Head of caudate nucleus (tissue), 42 donors: ENCODE measurements around the gene CAMSAP3.
A peak's percentile ranks its signal among the peaks of the same experiment; 100 is the strongest.
"Not testable (repeated sequence)": the region's sequence is repeated elsewhere in the genome, so short reads cannot be mapped to it uniquely, and the experiment has no call there.

ENCODE experiments used
- DNase-seq, 42 donors: peaks; one replicate each; pipeline versions ENCODE4 v3.0.0 to v3.0.0-alpha.2; 2020 to 2021; ENCODE audit warnings: mixed read lengths in 7 of 42
- intact Hi-C: fragments of 100-400 bp; cut with DNase I; formaldehyde crosslinking; loops from one replicate; pipeline ENCODE4 v1.15.0; 2022

The CAMSAP3 gene

GRCh38 chr19:7570761-7571160 lies 24.9 kb upstream of the CAMSAP3 start:
- no peak for DNase-seq
- intact Hi-C loops, result no loop called here

GRCh38 chr19:7575434-7576040 lies 20.1 kb upstream of the CAMSAP3 start:
- no peak for DNase-seq

GRCh38 chr19:7577422-7577821 lies 18.2 kb upstream of the CAMSAP3 start:
- intact Hi-C loops, DNase-seq: not testable (repeated sequence)

More at GRCh38 chr19:7575434-7576040, 20.1 kb upstream of the CAMSAP3 start:
- intact Hi-C loops, result no loop called here

DNA sequence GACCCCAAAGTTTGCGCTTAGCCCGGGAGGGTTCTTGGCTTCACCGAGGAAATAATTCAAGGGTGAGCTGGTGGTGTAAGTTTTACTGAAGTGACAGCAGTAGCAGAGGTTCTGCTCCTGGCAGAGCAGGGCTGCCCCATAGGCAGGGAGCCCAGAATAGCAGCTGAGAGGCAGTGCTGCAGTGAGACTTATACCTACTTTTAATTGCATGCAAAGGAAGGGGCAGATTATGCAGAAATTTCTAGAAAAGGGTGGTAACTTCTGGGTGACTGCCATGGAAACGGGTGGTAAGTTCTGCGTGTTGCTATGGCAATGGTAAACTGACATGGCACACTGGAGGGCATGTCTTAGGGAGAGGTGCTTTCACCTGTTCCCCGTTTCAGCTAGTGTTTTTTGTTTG lies 17.5 kb upstream of the CAMSAP3 start:
- no peak for DNase-seq
- intact Hi-C loops, result no loop called here

DNA sequence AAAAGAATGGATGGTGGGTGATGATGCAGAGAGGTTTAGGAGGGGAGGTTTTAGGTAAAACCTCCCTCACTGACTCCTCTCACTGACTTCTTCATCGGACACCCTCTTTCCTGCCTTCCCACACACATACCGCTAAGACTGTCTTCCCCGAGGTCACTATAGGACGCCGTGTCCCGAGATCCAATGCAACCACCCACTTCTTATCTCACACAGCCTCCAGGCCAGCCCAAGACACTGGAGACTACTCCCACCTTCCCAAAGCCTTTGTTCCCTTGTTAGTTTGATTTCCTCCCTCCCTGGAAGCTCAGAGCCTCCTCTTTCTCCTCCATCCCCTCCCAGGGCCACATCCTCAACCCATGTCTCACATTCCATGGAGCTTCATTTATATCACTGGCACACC lies 16.5 kb upstream of the CAMSAP3 start:
- DNase-seq, result no peak
- intact Hi-C loops, result no loop called here

DNA sequence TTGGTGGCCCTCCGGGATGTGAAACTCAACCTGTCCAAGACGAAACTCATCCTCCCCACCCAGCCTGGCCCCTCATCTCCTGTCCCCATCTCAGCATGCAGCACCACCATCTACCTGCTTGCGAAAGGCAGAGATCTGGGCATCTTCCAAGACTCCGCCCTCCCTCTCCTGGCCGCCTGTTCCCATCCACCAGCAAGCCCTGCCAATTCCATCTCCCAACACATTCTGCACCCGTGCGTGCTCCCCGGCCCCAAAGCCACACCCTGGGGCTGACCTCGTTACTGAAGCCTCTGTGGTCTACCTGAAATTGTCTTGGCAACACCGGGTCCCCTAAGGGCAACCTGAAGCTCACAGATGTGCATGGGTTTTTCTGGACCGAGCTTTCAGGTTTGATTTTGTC lies 13.2 kb upstream of the CAMSAP3 start:
- intact Hi-C loops, result no loop called here
- no peak for DNase-seq

DNA sequence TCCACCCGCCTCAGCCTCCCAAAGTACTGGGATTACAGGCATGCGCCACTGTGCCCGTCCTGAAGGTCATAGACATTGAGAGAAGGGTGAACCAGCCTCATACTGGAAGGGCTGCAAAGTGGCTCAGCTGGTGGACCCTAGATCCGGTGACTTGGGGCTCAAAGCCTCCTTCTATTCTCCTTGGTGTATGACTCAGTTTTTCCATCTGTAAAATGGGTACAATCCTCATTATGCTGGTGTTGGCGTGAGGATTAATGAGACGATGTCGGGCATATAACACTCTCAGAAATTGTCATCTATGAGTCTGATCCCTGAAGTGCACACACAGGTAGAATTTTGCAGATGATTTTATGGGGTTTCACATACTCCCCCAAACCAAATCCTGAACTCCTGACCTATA lies 5.8 kb upstream of the CAMSAP3 start:
- no peak for DNase-seq
- intact Hi-C loops, result no loop called here

DNA sequence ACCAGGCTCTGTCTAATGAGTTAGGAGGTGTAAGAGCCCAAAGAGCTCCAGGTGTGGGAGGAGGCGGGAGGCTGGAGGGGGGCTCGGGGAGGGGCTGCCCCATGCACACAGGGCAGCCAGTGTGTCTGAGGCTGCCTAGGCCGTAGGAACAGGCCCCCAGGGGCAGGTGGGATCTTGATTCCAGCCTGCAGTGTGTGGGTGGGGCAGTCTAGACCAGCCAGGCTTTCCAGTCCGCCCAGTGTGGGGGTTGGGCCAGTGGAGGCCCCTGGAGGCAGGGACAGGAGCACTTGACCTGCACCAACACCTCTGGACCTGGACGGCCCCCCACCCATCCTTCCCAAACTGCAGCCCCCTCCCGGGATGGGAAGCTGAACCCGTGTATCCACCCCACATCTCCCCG lies 5.4 kb upstream of the CAMSAP3 start:
- intact Hi-C loops, result no loop called here
- DNase-seq, result no peak

- intact Hi-C loops, result no loop called here
Observed at GRCh38 chr19:7596211-7596937, 711 bp downstream of the CAMSAP3 start.

GRCh38 chr19:7597689-7598088 lies 2.0 kb downstream of the CAMSAP3 start:
- DNase-seq, result no peak
- intact Hi-C loops, result no loop called here

More at GRCh38 chr19:7596211-7596937, 711 bp downstream of the CAMSAP3 start:
- DNase-seq, result peak in 3 of 42 donors; percentile 16 to 33 (median 18)

GRCh38 chr19:7598180-7598579 lies 2.5 kb downstream of the CAMSAP3 start:
- DNase-seq, result no peak
- intact Hi-C loops, result no loop called here

GRCh38 chr19:7600721-7601120 lies 5.1 kb downstream of the CAMSAP3 start:
- intact Hi-C loops, result no loop called here
- DNase-seq, result no peak

DNA sequence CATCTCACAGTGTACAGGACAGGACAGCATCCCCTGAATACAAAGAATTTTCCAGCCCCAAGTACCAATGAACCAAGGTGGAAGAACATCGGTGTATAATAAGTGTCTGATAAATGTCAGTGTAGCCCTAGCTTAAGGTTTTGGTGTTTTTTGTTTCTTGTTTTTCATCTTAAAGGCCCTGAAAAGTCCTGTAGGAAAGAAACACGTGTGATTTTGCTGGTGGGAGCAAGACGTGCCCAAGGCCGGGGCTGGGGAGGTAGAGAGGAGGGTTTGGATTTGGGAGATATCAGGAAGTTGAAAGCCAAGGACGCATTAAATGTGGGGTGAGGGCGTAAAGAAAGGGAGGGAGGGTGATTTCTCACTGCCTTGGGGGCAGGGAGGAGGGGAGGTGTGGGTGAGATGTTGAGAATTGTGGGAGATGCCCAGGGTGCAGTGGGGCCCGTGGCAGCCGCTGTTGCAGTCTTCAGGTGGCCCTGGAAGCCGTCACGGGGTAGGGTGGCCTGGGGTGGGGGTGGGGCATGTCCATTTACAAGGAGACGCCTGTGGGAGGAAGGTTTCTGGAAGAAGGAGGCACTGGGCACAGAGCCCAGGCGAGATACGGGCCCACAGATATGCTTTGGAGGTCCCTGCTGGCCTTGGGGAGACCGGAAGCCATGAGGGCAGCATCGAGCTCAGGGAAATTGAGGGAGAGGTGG lies 6.7 kb downstream of the CAMSAP3 start:
- intact Hi-C loops, result no loop called here
- no peak for DNase-seq

GRCh38 chr19:7602935-7603497 lies 7.4 kb downstream of the CAMSAP3 start:
- no peak for DNase-seq
- intact Hi-C loops, result no loop called here

DNA sequence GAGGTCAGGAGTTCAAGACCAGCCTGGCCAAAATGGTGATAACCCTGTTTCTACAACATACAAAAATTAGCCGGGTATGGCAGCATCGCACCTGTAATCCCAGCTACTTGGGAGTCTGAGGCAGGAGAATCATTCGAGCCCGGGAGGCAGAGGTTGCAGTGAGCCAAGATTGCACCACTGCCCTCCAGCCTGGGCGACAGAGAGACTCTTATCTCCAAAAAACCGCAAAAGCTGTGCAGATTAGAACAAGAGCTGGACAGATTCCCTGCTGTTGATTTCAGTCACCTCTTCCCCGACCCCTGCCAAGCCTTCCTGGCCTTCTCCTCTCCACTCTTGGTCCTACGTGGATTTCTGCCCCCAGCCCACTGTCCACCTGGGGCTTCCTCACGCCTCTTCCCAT lies 8.3 kb downstream of the CAMSAP3 start:
- intact Hi-C loops, result no loop called here
- DNase-seq, result no peak

GRCh38 chr19:7605490-7606222 lies 10.0 kb downstream of the CAMSAP3 start:
- DNase-seq, result no peak
- intact Hi-C loops, result no loop called here

DNA sequence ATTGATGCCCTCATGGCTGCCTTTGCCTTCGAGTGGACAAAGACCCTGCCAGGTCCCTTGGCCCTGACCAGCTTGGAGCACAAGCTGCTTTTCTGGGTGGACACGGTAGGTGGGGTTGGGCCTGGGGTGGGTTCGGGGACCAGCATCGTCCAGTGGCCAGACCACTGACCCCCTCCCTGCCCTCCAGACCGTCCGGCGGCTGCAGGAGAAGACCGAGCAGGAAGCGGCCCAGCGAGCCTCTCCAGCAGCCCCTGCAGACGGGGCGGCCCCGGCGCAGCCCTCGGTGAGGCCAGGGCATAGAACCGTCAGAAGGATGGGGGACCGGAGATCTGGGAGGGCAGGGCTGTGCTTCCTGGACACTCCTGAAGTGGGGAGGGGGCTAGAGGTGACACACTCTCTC lies 10.6 kb downstream of the CAMSAP3 start:
- intact Hi-C loops, result no loop called here
- DNase-seq, result no peak

DNA sequence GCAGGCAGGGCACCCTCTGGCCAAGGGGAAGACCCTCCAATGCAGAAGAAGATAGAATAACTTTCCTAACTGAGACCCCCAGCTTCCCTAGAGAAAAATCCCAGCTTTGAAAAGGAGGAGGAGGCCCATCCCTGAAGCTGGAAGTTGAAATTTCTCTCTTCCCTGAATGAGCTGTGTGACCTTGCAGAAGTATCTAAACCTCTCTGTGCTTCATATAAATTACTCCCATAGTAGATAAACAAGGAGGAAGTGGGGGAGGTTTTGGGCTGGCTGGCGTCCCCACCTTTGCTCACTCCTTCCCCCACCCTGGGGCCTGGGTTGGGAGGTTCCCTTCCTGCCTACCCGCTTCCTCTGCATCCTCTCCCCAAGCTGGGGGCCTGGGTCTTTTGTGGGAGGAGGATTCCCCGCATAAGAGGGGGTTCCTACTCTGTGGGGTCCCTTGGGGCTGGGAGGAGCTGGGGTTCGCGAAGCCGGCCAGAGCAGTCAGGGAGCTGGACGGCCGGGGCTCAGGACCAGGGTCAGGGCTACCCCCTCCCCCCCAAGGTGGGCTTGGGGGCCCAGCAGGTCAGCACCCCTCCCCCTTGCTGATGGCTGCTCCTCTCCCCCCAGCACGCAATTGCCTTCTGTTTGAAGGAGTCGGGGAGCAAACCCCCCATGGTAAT lies 11.7 kb downstream of the CAMSAP3 start:
- intact Hi-C loops, result no loop called here
- DNase-seq, result no peak
